Kidney (tissue), 14 donors: ENCODE results near the gene CCDC86. TPM values are rescaled to one million over a fixed set of nuclear protein-coding genes. Genes with fewer than 3 reads are reported as not detected.

Source experiments
- DNase-seq, 5 donors: peaks; one replicate each; pipeline ENCODE4 v3.0.0-alpha.2; 2013 to 2020
- FAIRE-seq: peaks from 2 replicates; lab custom pipeline; 2012; peaks lifted over from hg19 to GRCh38; lab: Jason Lieb, UNC
- H3K27ac ChIP-seq, 2 donors: one replicate each; pipeline ENCODE4 v1.7.0; 2013; ENCODE audit warnings: low read depth in 2 of 2, low read length in 2 of 2, inconsistent platforms in 1 of 2
- H3K27me3 ChIP-seq: one replicate; pipeline ENCODE4 v1.7.1; 2013; ENCODE audit warnings: low read length, inconsistent platforms; ENCODE audit not compliant: control insufficient read depth, insufficient read depth
- H3K36me3 ChIP-seq, 3 donors: one replicate each; pipeline versions ENCODE4 v1.7.0 to v1.7.1; 2013; ENCODE audit warnings: low read length in 3 of 3, control low read depth in 1 of 3, inconsistent platforms in 1 of 3; ENCODE audit not compliant: insufficient read depth in 3 of 3, control insufficient read depth in 2 of 3
- H3K4me1 ChIP-seq, 3 donors: one replicate each; pipeline versions ENCODE4 v1.7.0 to v1.7.1; 2013; ENCODE audit warnings: low read length in 3 of 3, inconsistent platforms in 1 of 3, low read depth in 1 of 3; ENCODE audit not compliant: control insufficient read depth in 2 of 3, insufficient read depth in 2 of 3
- H3K4me3 ChIP-seq, 3 donors: one replicate each; pipeline versions ENCODE4 v1.7.0 to v1.8.1; 2013; ENCODE audit warnings: low read length in 3 of 3, control low read depth in 1 of 3, inconsistent platforms in 1 of 3
- H3K9ac ChIP-seq, 3 donors: one replicate each; pipeline versions ENCODE4 v1.7.0 to v1.7.1; 2013; ENCODE audit warnings: low read length in 3 of 3, control low read depth in 1 of 3, inconsistent platforms in 1 of 3
- H3K9me3 ChIP-seq, 3 donors: one replicate each; pipeline versions ENCODE4 v1.7.0 to v1.7.1; 2013; ENCODE audit warnings: low read length in 3 of 3, control low read depth in 1 of 3, inconsistent platforms in 1 of 3; ENCODE audit not compliant: control insufficient read depth in 2 of 3, insufficient read depth in 1 of 3
- CTCF ChIP-seq: IDR thresholded peaks from 3 replicates; pipeline ENCODE4 v1.5.1; 2012; ENCODE audit warnings: mild to moderate bottlenecking, moderate library complexity, borderline replicate concordance; ENCODE audit not compliant: insufficient read depth; ENCODE audit errors: extremely low read depth
- intact Hi-C: fragments of 100-400 bp; cut with DNase I; formaldehyde crosslinking; loops from one replicate; pipeline ENCODE4 v1.11.1; 2022
- polyA plus RNA-seq: library from polyadenylated mRNA; stranded (reverse); fragments of 350-450 nt; fragmentation: Illumina TruSeq; extraction: RNeasy Lipid Tissue Mini Kit (QIAGEN cat#74804); gene quantifications from one replicate; pipeline ENCODE4 v1.2.3, GENCODE V29; 2014; ENCODE audit warnings: low read depth, low replicate concordance; ENCODE audit not compliant: insufficient read depth
- total RNA-seq: library from RNA; stranded (reverse); fragmentation: NEBNext Ultra II Directional; extraction: Animal tissue kit (Norgen Biotek cat#: 25700); gene quantifications from one replicate; pipeline ENCODE4 v1.2.1, GENCODE V29; 2021
- donor health status: control.
- donor health status: control.
- donor health status: control.
- donor health status: control.
- donor health status: control.
- donor health status: DM: yes; HTN: yes; CAD: no.
- donor health status: Normal renal cell carcinoma (clear cell type).

The CCDC86 gene
- total and polyA plus RNA-seq, 2 donors from 2014 or later: 15.9 to 18.9 TPM

DNA sequence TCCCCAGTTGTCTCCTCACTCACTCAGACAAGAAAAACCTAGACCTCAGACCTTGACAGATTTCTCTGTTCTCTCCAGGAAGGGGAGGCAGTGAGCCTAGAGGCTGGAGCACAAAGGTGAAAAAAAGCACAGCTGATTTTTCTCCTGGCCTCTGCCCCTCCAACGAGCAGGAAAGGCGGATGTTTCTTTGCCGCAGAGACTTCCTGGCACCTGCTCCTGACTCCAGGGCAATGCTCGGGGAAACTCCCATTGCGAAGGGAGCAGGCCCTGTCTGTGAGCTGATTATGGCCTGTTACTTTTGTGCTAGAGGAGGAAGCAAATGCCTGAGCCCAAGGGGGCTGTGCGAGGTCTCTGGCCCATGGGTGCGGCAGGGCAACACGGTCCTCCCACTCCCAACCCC lies 31.3 kb upstream of the CCDC86 start:
- no peak for FAIRE-seq
- Histone ChIP-seq H3K36me3 (no peaks in the 10 kb centered on the region), H3K9ac (no peak overlapping the region), H3K27me3 (no peaks in the 10 kb centered on the region), H3K4me3 (no peak overlapping the region), H3K9me3 (no peaks in the 10 kb centered on the region), H3K27ac (no peak overlapping the region), H3K4me1 (no peaks in the 10 kb centered on the region)
- DNase-seq: peak in 1 of 5 donors; percentile 8
- no peak for TF ChIP-seq CTCF
- intact Hi-C loops: no loop called here

- Histone ChIP-seq H3K9ac (no peak overlapping the region), H3K4me3 (no peak overlapping the region), H3K9me3 (peaks cover 0 to 7% (median 3%) of the 10 kb centered on the region in 3 donors), H3K27ac (no peak overlapping the region), H3K4me1 (no peaks in the 10 kb centered on the region), H3K27me3 (no peaks in the 10 kb centered on the region), H3K36me3 (no peaks in the 10 kb centered on the region)
- intact Hi-C loops: no loop called here
- FAIRE-seq (no peak), DNase-seq (no peak)
- no peak for TF ChIP-seq CTCF
These were observed 28.6 kb upstream of the CCDC86 start for GRCh38 chr11:60813324-60813723.

DNA sequence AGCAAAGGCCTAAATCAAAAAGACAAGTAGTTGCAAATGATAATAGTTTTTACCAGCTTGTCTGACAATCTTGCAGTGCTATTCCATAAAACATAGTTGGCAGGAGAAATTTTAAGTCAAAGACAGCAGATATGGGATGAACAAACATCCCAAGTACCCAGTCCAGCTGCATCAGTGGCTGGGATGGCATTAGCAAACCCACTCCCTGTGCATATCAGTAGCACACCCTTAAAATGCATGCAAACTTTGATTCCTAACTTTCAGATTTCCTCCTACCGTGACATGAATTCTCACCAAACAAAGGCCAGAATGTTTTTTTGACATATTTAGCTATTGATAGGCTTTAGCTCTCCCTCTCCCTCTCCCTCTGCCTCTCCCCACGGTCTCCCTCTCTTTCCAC lies 27.8 kb upstream of the CCDC86 start:
- intact Hi-C loops: no loop called here
- H3K9ac ChIP-seq: no peak overlapping the region
- DNase-seq: no peak
- no peaks in the 10 kb centered on the region for H3K4me1 ChIP-seq
- no peaks in the 10 kb centered on the region for H3K27me3 ChIP-seq
- no peaks in the 10 kb centered on the region for H3K36me3 ChIP-seq
- peaks cover 0 to 7% (median 3%) of the 10 kb centered on the region in 3 donors for H3K9me3 ChIP-seq
- no peak for TF ChIP-seq CTCF
- H3K27ac ChIP-seq: no peak overlapping the region
- H3K4me3 ChIP-seq: no peak overlapping the region
- no peak for FAIRE-seq

DNA sequence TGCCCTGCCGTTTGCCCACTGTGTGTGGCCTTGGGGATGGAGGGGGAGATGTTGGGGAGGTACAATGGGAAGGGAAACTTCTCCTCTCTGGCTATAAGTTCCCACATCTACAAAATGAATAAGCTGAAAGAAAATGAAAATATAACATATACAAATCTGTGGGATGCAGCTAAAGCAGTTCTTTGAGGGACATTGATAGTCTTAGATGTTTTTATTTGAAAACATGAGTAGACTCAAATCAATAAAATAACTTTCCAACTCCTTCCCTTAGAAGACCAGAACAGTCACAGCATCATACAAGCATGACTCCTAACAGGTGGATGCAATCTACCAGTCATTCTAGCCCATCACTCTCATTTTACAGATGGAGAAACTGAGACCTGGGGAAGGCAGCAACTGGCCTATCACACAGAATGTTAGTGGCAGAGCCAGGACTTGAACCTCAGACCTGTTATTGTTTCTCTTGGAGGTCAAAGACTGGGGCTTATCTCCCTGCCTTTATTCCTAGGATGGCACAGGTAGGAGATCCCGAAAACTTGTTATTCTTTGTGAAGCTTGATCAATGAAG lies 25.2 kb upstream of the CCDC86 start:
- peaks cover 0 to 7% (median 3%) of the 10 kb centered on the region in 3 donors for H3K9me3 ChIP-seq
- H3K27ac ChIP-seq: no peak overlapping the region
- no peak overlapping the region for H3K9ac ChIP-seq
- no peak for TF ChIP-seq CTCF
- DNase-seq: no peak
- no peak for FAIRE-seq
- no peaks in the 10 kb centered on the region for H3K27me3 ChIP-seq
- no peaks in the 10 kb centered on the region for H3K4me1 ChIP-seq
- no peaks in the 10 kb centered on the region for H3K36me3 ChIP-seq
- H3K4me3 ChIP-seq: no peak overlapping the region
- intact Hi-C loops: no loop called here
